K562 (cell line): ENCODE measurements around the gene CMIP. TPM values are rescaled to one million over a fixed set of nuclear protein-coding genes. Genes with fewer than 3 reads are reported as not detected.

Experiments
- BRD4 ChIP-seq: fragments of 200-600 bp; sonication (generic); IDR thresholded peaks from 2 replicates; pipeline ENCODE4 v1.6.1; 2017; ENCODE audit warnings: inconsistent platforms
- BRF1 ChIP-seq: IDR thresholded peaks from 3 replicates; pipeline ENCODE4 v1.6.1; 2011; ENCODE audit warnings: borderline replicate concordance, mild to moderate bottlenecking; ENCODE audit not compliant: insufficient read length; ENCODE audit errors: extremely low read depth
- FOXA3 ChIP-seq, 2 experiments: fragments of 450-650 bp in 1 of 2; sonication (generic) in 1 of 2; formaldehyde crosslinking; IDR thresholded peaks in 1 of 2; conservative IDR thresholded peaks in 1 of 2; 2 replicates each; pipeline versions ENCODE4 v1.4.0 to v1.8.0; 2020 to 2022; ENCODE audit warnings: mild to moderate bottlenecking in 2 of 2, missing genetic modification reagents in 1 of 2
- FOXJ2 ChIP-seq: fragments of 200-800 bp; sonication (Bioruptor generic); IDR thresholded peaks from 2 replicates; pipeline ENCODE4 v1.6.1; 2016; ENCODE audit warnings: missing genetic modification characterization, missing compliant biosample characterization
- HDAC3 ChIP-seq: fragments of 450-650 bp; IDR thresholded peaks from 2 replicates; pipeline ENCODE4 v1.6.1; 2018; ENCODE audit warnings: borderline replicate concordance, mild to moderate bottlenecking, moderate library complexity; ENCODE audit not compliant: partially characterized antibody
- HNRNPK ChIP-seq: fragments of 200-400 bp; formaldehyde crosslinking; IDR thresholded peaks from one replicate; pipeline ENCODE4 v1.6.1; 2018; ENCODE audit warnings: mild to moderate bottlenecking, low read depth, low read length; ENCODE audit not compliant: poor library complexity, severe bottlenecking
- NCOA4 ChIP-seq: fragments of 450-650 bp; IDR thresholded peaks from 2 replicates; pipeline ENCODE4 v1.6.1; 2018; ENCODE audit warnings: mild to moderate bottlenecking; ENCODE audit not compliant: partially characterized antibody
- RBM34 ChIP-seq: fragments of 200-400 bp; formaldehyde crosslinking; IDR thresholded peaks from 2 replicates; pipeline ENCODE4 v1.6.1; 2018; ENCODE audit warnings: low read length, borderline replicate concordance; ENCODE audit not compliant: insufficient read depth
- RFX7 ChIP-seq: fragments of 250-450 bp; sonication (Bioruptor Pico); IDR thresholded peaks from 2 replicates; pipeline ENCODE4 v1.5.1; 2021; ENCODE audit warnings: mild to moderate bottlenecking
- ZNF124 ChIP-seq: sonication (generic); formaldehyde crosslinking; IDR thresholded peaks from 2 replicates; pipeline ENCODE4 v1.8.1; 2022; ENCODE audit warnings: missing genetic modification reagents
- ZNF707 ChIP-seq: fragments of 250-450 bp; sonication (Bioruptor Pico); conservative IDR thresholded peaks from 2 replicates; pipeline ENCODE4 v1.8.0; 2022; ENCODE audit warnings: inconsistent platforms, mild to moderate bottlenecking, moderate library complexity
- polyA plus RNA-seq, 8 experiments: library from polyadenylated mRNA; depleted of rRNA in 4 of 8; stranded (reverse) in 5 of 8; unstranded in 3 of 8; fragments of >200 nt; fragmentation: Nextera tagmentation in 2 of 8; fragmentation: Illumina TruSeq in 1 of 8; extraction: Ambion mirVana in 2 of 8; extraction: Trizol in 1 of 8; gene quantifications; 2 replicates each; pipeline versions ENCODE4 v1.2.1 to v1.2.3, GENCODE V29; 2011 to 2014; ENCODE audit warnings: inconsistent platforms in 1 of 8, missing spikeins in 1 of 8
- total RNA-seq, 7 experiments: library from RNA; depleted of rRNA in 6 of 7; stranded (reverse); fragments of >200 nt in 6 of 7; fragmentation: Illumina TruSeq in 2 of 7; extraction: Trizol in 2 of 7; gene quantifications; 2 replicates each; pipeline versions ENCODE4 v1.2.1 to v1.2.3, GENCODE V29; 2011 to 2021; ENCODE audit warnings: low replicate concordance in 1 of 7
- TF ChIP-seq, protein P1 (sequence below), 2 experiments: fragments of 450-650 bp in 1 of 2; sonication (generic) in 1 of 2; formaldehyde crosslinking in 1 of 2; IDR thresholded peaks; 2 replicates each; pipeline versions ENCODE4 v1.7.1 to v1.9.0; 2016 to 2022; ENCODE audit warnings: inconsistent platforms in 1 of 2, mild to moderate bottlenecking in 1 of 2, missing genetic modification reagents in 1 of 2
- TF ChIP-seq, protein P2 (sequence below), 2 experiments: fragments of 450-650 bp; conservative IDR thresholded peaks; 2 replicates each; pipeline ENCODE4 v1.6.1; 2017; ENCODE audit warnings: mild to moderate bottlenecking in 2 of 2, moderate library complexity in 2 of 2
- TF ChIP-seq, protein P3 (sequence below): fragments of 450-650 bp; formaldehyde crosslinking; conservative IDR thresholded peaks from 2 replicates; pipeline ENCODE4 v1.4.0; 2022; ENCODE audit warnings: mild to moderate bottlenecking, missing genetic modification characterization

CMIP gene
- total and polyA plus RNA-seq, 9 of the 15 experiments (the other 6 are each of a cell fraction or from before 2014, with no cell fraction given): 0.94 to 82.5 (median 10.3) TPM

DNA sequence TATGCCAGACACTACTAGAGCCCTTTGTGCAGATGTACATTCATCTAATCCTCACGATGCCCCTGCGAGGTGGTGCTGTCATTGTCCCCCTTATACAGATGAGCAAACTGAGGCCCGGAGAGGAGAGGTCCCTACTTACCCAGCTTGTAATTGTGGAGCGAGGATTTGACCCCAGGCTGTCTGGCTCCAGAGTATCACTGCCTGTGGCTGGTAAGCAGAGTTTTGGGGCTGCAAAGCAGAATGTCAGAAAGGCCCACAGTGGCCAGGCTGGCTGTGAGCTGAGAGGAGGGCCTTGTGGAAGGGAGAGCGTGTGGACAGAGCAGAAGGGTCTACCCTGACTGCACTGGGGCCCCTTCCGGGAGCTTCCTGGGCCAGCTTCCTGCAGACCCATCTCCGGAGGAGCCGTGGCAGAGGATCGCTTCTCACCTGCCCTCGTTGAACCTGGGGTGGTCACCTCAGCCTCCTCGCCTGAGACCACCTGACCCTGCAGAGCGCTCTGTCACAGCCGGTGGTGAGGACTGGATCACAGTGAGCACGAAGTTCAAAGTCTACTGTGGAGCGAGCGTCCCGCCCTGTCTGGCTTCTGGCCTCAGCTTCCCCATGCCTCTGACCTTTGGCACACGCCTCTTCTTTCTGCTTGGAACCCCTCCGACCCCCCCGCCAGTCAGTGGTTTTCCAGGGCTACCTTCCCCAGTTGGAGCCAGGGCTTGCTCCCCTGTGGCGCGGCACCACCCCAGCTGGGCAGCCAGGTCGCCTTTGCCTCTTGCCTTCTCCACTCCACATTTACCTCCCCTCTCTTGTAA is 12.1 kb downstream of the CMIP start (continued):
- TF ChIP-seq, protein P1, sequence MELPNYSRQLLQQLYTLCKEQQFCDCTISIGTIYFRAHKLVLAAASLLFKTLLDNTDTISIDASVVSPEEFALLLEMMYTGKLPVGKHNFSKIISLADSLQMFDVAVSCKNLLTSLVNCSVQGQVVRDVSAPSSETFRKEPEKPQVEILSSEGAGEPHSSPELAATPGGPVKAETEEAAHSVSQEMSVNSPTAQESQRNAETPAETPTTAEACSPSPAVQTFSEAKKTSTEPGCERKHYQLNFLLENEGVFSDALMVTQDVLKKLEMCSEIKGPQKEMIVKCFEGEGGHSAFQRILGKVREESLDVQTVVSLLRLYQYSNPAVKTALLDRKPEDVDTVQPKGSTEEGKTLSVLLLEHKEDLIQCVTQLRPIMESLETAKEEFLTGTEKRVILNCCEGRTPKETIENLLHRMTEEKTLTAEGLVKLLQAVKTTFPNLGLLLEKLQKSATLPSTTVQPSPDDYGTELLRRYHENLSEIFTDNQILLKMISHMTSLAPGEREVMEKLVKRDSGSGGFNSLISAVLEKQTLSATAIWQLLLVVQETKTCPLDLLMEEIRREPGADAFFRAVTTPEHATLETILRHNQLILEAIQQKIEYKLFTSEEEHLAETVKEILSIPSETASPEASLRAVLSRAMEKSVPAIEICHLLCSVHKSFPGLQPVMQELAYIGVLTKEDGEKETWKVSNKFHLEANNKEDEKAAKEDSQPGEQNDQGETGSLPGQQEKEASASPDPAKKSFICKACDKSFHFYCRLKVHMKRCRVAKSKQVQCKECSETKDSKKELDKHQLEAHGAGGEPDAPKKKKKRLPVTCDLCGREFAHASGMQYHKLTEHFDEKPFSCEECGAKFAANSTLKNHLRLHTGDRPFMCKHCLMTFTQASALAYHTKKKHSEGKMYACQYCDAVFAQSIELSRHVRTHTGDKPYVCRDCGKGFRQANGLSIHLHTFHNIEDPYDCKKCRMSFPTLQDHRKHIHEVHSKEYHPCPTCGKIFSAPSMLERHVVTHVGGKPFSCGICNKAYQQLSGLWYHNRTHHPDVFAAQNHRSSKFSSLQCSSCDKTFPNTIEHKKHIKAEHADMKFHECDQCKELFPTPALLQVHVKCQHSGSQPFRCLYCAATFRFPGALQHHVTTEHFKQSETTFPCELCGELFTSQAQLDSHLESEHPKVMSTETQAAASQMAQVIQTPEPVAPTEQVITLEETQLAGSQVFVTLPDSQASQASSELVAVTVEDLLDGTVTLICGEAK (IDR thresholded peaks at IDR 0.05): no peak
- TF ChIP-seq, protein P1 (CRISPR knock-in tag; IDR thresholded peaks at IDR 0.05): no peak
- TF ChIP-seq BRF1 (no peak), HDAC3 (no peak), HNRNPK (no peak), RBM34 (no peak), FOXA3 (CRISPR knock-in tag; conservative IDR thresholded peaks at IDR 0.05 in 1 of 2, IDR thresholded peaks at IDR 0.05 in 1 of 2) (no peak), BRD4 (no peak), RFX7 (CRISPR knock-in tag) (no peak), NCOA4 (no peak), ZNF707 (CRISPR knock-in tag) (no peak), ZNF124 (0 out of 2 replicates have a peak, but pooled peaks have one; percentile 25), FOXJ2 (tag) (no peak)
- TF ChIP-seq, protein P2, sequence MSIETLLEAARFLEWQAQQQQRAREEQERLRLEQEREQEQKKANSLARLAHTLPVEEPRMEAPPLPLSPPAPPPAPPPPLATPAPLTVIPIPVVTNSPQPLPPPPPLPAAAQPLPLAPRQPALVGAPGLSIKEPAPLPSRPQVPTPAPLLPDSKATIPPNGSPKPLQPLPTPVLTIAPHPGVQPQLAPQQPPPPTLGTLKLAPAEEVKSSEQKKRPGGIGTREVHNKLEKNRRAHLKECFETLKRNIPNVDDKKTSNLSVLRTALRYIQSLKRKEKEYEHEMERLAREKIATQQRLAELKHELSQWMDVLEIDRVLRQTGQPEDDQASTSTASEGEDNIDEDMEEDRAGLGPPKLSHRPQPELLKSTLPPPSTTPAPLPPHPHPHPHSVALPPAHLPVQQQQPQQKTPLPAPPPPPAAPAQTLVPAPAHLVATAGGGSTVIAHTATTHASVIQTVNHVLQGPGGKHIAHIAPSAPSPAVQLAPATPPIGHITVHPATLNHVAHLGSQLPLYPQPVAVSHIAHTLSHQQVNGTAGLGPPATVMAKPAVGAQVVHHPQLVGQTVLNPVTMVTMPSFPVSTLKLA (conservative IDR thresholded peaks at IDR 0.05): no peak
- TF ChIP-seq, protein P3, sequence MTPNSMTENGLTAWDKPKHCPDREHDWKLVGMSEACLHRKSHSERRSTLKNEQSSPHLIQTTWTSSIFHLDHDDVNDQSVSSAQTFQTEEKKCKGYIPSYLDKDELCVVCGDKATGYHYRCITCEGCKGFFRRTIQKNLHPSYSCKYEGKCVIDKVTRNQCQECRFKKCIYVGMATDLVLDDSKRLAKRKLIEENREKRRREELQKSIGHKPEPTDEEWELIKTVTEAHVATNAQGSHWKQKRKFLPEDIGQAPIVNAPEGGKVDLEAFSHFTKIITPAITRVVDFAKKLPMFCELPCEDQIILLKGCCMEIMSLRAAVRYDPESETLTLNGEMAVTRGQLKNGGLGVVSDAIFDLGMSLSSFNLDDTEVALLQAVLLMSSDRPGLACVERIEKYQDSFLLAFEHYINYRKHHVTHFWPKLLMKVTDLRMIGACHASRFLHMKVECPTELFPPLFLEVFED (CRISPR knock-in tag): no peak
